GM10248 (cell line): ENCODE results near the gene WDFY2.

Experiments used
- CTCF ChIA-PET: fragments of 300-600 bp; sonication (Branson Sonifier 250); formaldehyde crosslinking; extraction: SDS; loops from one replicate; lab custom pipeline; 2021; ENCODE audit warnings: antibody characterized with exemption; lab: Yijun Ruan, JAX
- POLR2A ChIA-PET: fragments of 350-650 bp; sonication (Branson Sonifier 250); formaldehyde crosslinking; extraction: SDS; loops from one replicate; lab custom pipeline; 2020; ENCODE audit warnings: antibody characterized with exemption; lab: Yijun Ruan, JAX
- DNase-seq: peaks from one replicate; pipeline ENCODE4 v3.0.0; 2012; ENCODE audit errors: extremely low spot score
- CTCF ChIP-seq: IDR thresholded peaks from 2 replicates; pipeline ENCODE4 v1.5.1; 2012; ENCODE audit warnings: mild to moderate bottlenecking, low read depth; ENCODE audit errors: extremely low read depth, missing control alignments, control extremely low read depth

Gene WDFY2

GRCh38 chr13:51742611-51743010 is 158.3 kb downstream of the WDFY2 start:
- no peak for DNase-seq
- no peak for TF ChIP-seq CTCF
- ChIA-PET CTCF (interaction anchor here (1.0 to 2.2 kb wide), 4 partner anchors 16 to 444 kb away, joined by 3 to 8 read pairs (median 3); no protein-coding TSS in a partner anchor), POLR2A (no interaction called here)

- ChIA-PET POLR2A (no interaction called here), CTCF (interaction anchor here (1.0 to 1.1 kb wide), 2 partner anchors 20 to 69 kb away, joined by 3 read pairs; no protein-coding TSS in a partner anchor)
- DNase-seq = no peak
- no peak for TF ChIP-seq CTCF
Observed at GRCh38 chr13:51745243-51745642, 161.0 kb downstream of the WDFY2 start.

GRCh38 chr13:51746802-51747201 is 162.5 kb downstream of the WDFY2 start:
- no peak for DNase-seq
- ChIA-PET POLR2A (no interaction called here), CTCF (no interaction called here)
- no peak for TF ChIP-seq CTCF

GRCh38 chr13:51747438-51748434 is 163.5 kb downstream of the WDFY2 start:
- no peak for DNase-seq
- ChIA-PET POLR2A (no interaction called here), CTCF (no interaction called here)
- no peak for TF ChIP-seq CTCF

- TF ChIP-seq CTCF = no peak
- POLR2A ChIA-PET = interaction anchor here (0.5 to 0.7 kb wide), 2 partner anchors 154 to 312 kb away, joined by 5 read pairs; no protein-coding TSS in a partner anchor
- CTCF ChIA-PET = interaction anchor here (0.7 to 2.2 kb wide), 4 partner anchors 12 to 41 kb away, joined by 3 to 6 read pairs (median 4); no protein-coding TSS in a partner anchor
- no peak for DNase-seq
Observed at GRCh38 chr13:51756651-51757050, 172.4 kb downstream of the WDFY2 start.

- DNase-seq = no peak
- ChIA-PET CTCF (interaction anchor here (1.2 to 2.7 kb wide), 6 partner anchors 8 to 56 kb away, joined by 3 to 10 read pairs (median 5); no protein-coding TSS in a partner anchor), POLR2A (interaction anchor here (1.0 kb wide), 1 partner anchor 306 kb away, joined by 4 read pairs; the partner anchor contains the start of gene INTS6)
- no peak for TF ChIP-seq CTCF
Observed at GRCh38 chr13:51758691-51759090, 174.4 kb downstream of the WDFY2 start.
